ENCODE results near the gene CAPN10. TPM values are rescaled to one million over a fixed set of nuclear protein-coding genes. Genes with fewer than 3 reads are reported as not detected.

Gene CAPN10
- total and polyA plus RNA-seq, 2 donors (not counting 3 experiments of a cell fraction or from before 2014, with no cell fraction given): 25.2 to 39.9 TPM

DNA sequence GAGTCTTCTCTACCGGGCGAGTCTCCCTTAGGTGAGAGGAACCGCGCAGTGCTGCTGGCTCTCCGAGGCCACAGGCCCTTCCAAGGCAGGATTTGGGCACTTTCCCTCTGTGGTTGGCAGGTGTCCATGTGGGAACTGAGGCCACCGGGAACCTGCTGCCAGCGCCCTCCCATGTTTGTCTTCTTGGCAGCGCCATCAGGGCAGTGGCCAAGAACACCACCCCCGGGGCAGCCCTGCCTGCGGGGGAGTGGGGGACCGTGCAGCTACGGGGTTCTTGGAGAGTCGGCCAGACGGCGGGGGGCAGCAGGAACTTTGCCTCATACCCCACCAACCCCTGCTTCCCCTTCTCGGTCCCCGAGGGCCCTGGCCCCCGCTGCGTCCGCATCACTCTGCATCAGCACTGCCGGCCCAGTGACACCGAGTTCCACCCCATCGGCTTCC is 10.0 kb downstream of the CAPN10 start:
- Histone ChIP-seq H3K4me2 (ENCODE audit: insufficient read depth, low read length) (no peak overlapping the region), H3K4me1 (ENCODE audit: control insufficient read depth, extremely low read depth, insufficient read depth, low read length) (no peaks in the 10 kb centered on the region), H3K9ac (replicated peaks; ENCODE audit: extremely low read depth, insufficient read depth, low read length) (no peak overlapping the region), H2AFZ (ENCODE audit: low read depth, low read length) (no peak overlapping the region), H3K9me1 (replicated peaks; ENCODE audit: control insufficient read depth, extremely low read depth, insufficient read depth, low read length) (no peaks in the 10 kb centered on the region), H4K20me1 (replicated peaks; ENCODE audit: control insufficient read depth, extremely low read depth, insufficient read depth, low read length) (no peaks in the 10 kb centered on the region), H3K27me3 (ENCODE audit: control insufficient read depth in 2 of 2, insufficient read depth in 2 of 2, low read length in 2 of 2) (no peaks in the 10 kb centered on the region), H3K4me3 (replicated peaks in 1 of 3; ENCODE audit: insufficient read depth in 1 of 3, low read depth in 1 of 3, low read length in 3 of 3) (no peak overlapping the region), H3K36me3 (ENCODE audit: control insufficient read depth in 2 of 2, extremely low read depth in 1 of 2, insufficient read depth in 2 of 2, low read length in 2 of 2) (peaks cover 2 to 21% of the 10 kb centered on the region in 2 experiments), H3K27ac (ENCODE audit: insufficient read depth, low read depth, low read length) (no peak overlapping the region), H3K79me2 (ENCODE audit: control insufficient read depth, insufficient read depth, low read length) (peaks cover 6% of the 10 kb centered on the region), H3K9me3 (replicated peaks; ENCODE audit: control insufficient read depth, insufficient read depth, low read length) (no peaks in the 10 kb centered on the region)
- dilution Hi-C loops (cut with MboI; ENCODE audit: extremely low pct_ligation_motif_present, low sequenced_read_pairs) (no loop called here), intact Hi-C loops (cut with micrococcal nuclease) (no loop called here)
- POLR2A ChIA-PET: no interaction called here
- no TSS peak for BruUV-seq (replicated peaks)
- FAIRE-seq (no peak), DNase-seq (ENCODE audit: low read depth, low spot score) (no peak)
- CTCF ChIA-PET: interaction anchor here (2.0 kb wide), 1 partner anchor 10 kb away, joined by 5 read pairs; the partner anchor contains the start of gene CAPN10
- TF ChIP-seq POLR2AphosphoS5 (IDR thresholded peaks at IDR 0.05; ENCODE audit: insufficient read depth, low read depth, low read length): no peak
- TF ChIP-seq EZH2 (IDR thresholded peaks at IDR 0.05; ENCODE audit: borderline replicate concordance, low read depth, low read length, severe bottlenecking): no peak

GRCh38 chr2:240597054-240597418 is 10.5 kb downstream of the CAPN10 start:
- Histone ChIP-seq H3K4me3 (replicated peaks in 1 of 3; ENCODE audit: insufficient read depth in 1 of 3, low read depth in 1 of 3, low read length in 3 of 3) (no peak overlapping the region), H3K4me2 (ENCODE audit: insufficient read depth, low read length) (no peak overlapping the region), H3K9ac (replicated peaks; ENCODE audit: extremely low read depth, insufficient read depth, low read length) (no peak overlapping the region), H2AFZ (ENCODE audit: low read depth, low read length) (no peak overlapping the region), H3K79me2 (ENCODE audit: control insufficient read depth, insufficient read depth, low read length) (peaks cover 2% of the 10 kb centered on the region), H3K4me1 (ENCODE audit: control insufficient read depth, extremely low read depth, insufficient read depth, low read length) (no peaks in the 10 kb centered on the region), H3K9me1 (replicated peaks; ENCODE audit: control insufficient read depth, extremely low read depth, insufficient read depth, low read length) (no peaks in the 10 kb centered on the region), H4K20me1 (replicated peaks; ENCODE audit: control insufficient read depth, extremely low read depth, insufficient read depth, low read length) (no peaks in the 10 kb centered on the region), H3K27me3 (ENCODE audit: control insufficient read depth in 2 of 2, insufficient read depth in 2 of 2, low read length in 2 of 2) (no peaks in the 10 kb centered on the region), H3K27ac (ENCODE audit: insufficient read depth, low read depth, low read length) (no peak overlapping the region), H3K36me3 (ENCODE audit: control insufficient read depth in 2 of 2, extremely low read depth in 1 of 2, insufficient read depth in 2 of 2, low read length in 2 of 2) (peaks cover 1 to 19% of the 10 kb centered on the region in 2 experiments), H3K9me3 (replicated peaks; ENCODE audit: control insufficient read depth, insufficient read depth, low read length) (no peaks in the 10 kb centered on the region)
- ChIA-PET POLR2A (no interaction called here), CTCF (interaction anchor here (2.0 kb wide), 1 partner anchor 11 kb away, joined by 5 read pairs; the partner anchor contains the start of gene CAPN10)
- FAIRE-seq (no peak), DNase-seq (ENCODE audit: low read depth, low spot score) (no peak)
- TF ChIP-seq MYC (IDR thresholded peaks at IDR 0.05; ENCODE audit: low read depth, low read length): no peak
- TF ChIP-seq POLR2AphosphoS5 (IDR thresholded peaks at IDR 0.05; ENCODE audit: insufficient read depth, low read depth, low read length): no peak
- TF ChIP-seq CTCF (IDR thresholded peaks at IDR 0.05; ENCODE audit: extremely low read depth in 1 of 2, insufficient read depth in 1 of 2, low read depth in 1 of 2, low read length in 2 of 2): no peak
- TF ChIP-seq EZH2 (IDR thresholded peaks at IDR 0.05; ENCODE audit: borderline replicate concordance, low read depth, low read length, severe bottlenecking): no peak
- no peak for TF ChIP-seq MAX (IDR thresholded peaks at IDR 0.05; ENCODE audit: insufficient read depth, insufficient read length)
- no peak for TF ChIP-seq JUN (IDR thresholded peaks at IDR 0.05; ENCODE audit: borderline replicate concordance, insufficient read depth, insufficient read length, low read depth)
- TF ChIP-seq FOS (IDR thresholded peaks at IDR 0.05; ENCODE audit: borderline replicate concordance, insufficient read depth, low read length): no peak
- TF ChIP-seq GATA2 (IDR thresholded peaks at IDR 0.05; ENCODE audit: insufficient read depth, insufficient read length, low read depth, low read length): no peak
- TF ChIP-seq POLR2A (IDR thresholded peaks at IDR 0.05; ENCODE audit: low read depth, low read length): no peak
- dilution Hi-C loops (cut with MboI; ENCODE audit: extremely low pct_ligation_motif_present, low sequenced_read_pairs) (no loop called here), intact Hi-C loops (cut with micrococcal nuclease) (no loop called here)
- BruUV-seq (replicated peaks): no TSS peak

All from endothelial cell of umbilical vein (primary cell).